Stomach (tissue), 9 donors: ENCODE data around the gene KLF15. TPM values are rescaled to one million over a fixed set of nuclear protein-coding genes. Genes with fewer than 3 reads are reported as not detected.

ENCODE experiments used
- DNase-seq, 2 donors: peaks; one replicate each; pipeline versions ENCODE4 v3.0.0 to v3.0.0-alpha.2; 2013 to 2019
- H3K27ac ChIP-seq, 5 donors: fragments of 200-600 bp in 4 of 5; sonication (generic) in 4 of 5; one replicate each; pipeline ENCODE4 v1.5.1; 2013 to 2019; ENCODE audit warnings: mild to moderate bottlenecking in 1 of 5, moderate library complexity in 1 of 5
- H3K27me3 ChIP-seq, 3 donors: fragments of 200-600 bp; sonication (generic); one replicate each; pipeline ENCODE4 v1.5.1; 2017 to 2019; ENCODE audit warnings: mixed run types in 1 of 3
- H3K36me3 ChIP-seq, 4 donors: fragments of 200-600 bp; sonication (generic); 1 replicate in 3 of 4; 2 replicates in 1 of 4; pipeline ENCODE4 v1.5.1; 2016 to 2019
- H3K4me1 ChIP-seq, 4 donors: fragments of 200-600 bp; sonication (generic); one replicate each; pipeline ENCODE4 v1.5.1; 2016 to 2019
- H3K4me3 ChIP-seq, 4 donors: fragments of 200-600 bp; sonication (generic) in 3 of 4; one replicate each; pipeline ENCODE4 v1.5.1; 2016 to 2019; ENCODE audit warnings: mild to moderate bottlenecking in 1 of 4
- H3K9me3 ChIP-seq, 4 donors: fragments of 200-600 bp; sonication (generic); one replicate each; pipeline ENCODE4 v1.5.1; 2016 to 2019
- EP300 ChIP-seq: sonication (generic); formaldehyde crosslinking; IDR thresholded peaks from one replicate; pipeline ENCODE4 v1.6.1; 2017; ENCODE audit warnings: antibody characterized with exemption
- POLR2A ChIP-seq, 4 donors: fragments of 450-650 bp; IDR thresholded peaks; one replicate each; pipeline ENCODE4 v1.6.1; 2016; ENCODE audit warnings: antibody characterized with exemption in 4 of 4, control low read depth in 2 of 4, mild to moderate bottlenecking in 1 of 4, moderate library complexity in 1 of 4
- POLR2AphosphoS5 ChIP-seq, 3 donors: sonication (generic); formaldehyde crosslinking; IDR thresholded peaks; one replicate each; pipeline ENCODE4 v1.6.1; 2016; ENCODE audit warnings: antibody characterized with exemption in 3 of 3
- WGBS, 5 donors: extraction: QIAGEN DNeasy Blood & Tissue Kit in 3 of 5; methylation state at CpG; one replicate each; pipeline versions ENCODE4 v1.1.5 to v1.1.7; 2013 to 2018; 5-methylcytosine and 5-hydroxymethylcytosine counted together
- intact Hi-C: fragments of 100-400 bp; cut with DNase I; formaldehyde crosslinking; loops from one replicate; pipeline ENCODE4 v1.15.1; 2023; ENCODE audit warnings: low total_unique reads
- polyA plus RNA-seq, 3 donors: library from polyadenylated mRNA; stranded (reverse); fragments of 200-250 nt; gene quantifications; one replicate each; pipeline ENCODE4 v1.2.3, GENCODE V29; 2013
- total RNA-seq, 5 donors: library from RNA; depleted of rRNA; stranded (reverse); fragments of >200 nt; gene quantifications; one replicate each; pipeline versions ENCODE4 v1.1.0 to v1.2.3, GENCODE V29; 2014 to 2016
- TF ChIP-seq, protein P1 (sequence below), 7 experiments: fragments of 450-650 bp in 4 of 7; fragments of 200-600 bp in 3 of 7; sonication (generic) in 3 of 7; IDR thresholded peaks; one replicate each; pipeline ENCODE4 v1.5.1; 2016 to 2019; ENCODE audit warnings: antibody characterized with exemption in 7 of 7, control low read depth in 2 of 7, mild to moderate bottlenecking in 1 of 7
- donor health status: healthy with polysubstance abuse.
- donor health status: Bipolar disorder and iron deficiency.
- donor health status: healthy.

KLF15 gene
- total and polyA plus RNA-seq, 8 donors = 4.6 to 82.9 (median 19.1) TPM

DNA sequence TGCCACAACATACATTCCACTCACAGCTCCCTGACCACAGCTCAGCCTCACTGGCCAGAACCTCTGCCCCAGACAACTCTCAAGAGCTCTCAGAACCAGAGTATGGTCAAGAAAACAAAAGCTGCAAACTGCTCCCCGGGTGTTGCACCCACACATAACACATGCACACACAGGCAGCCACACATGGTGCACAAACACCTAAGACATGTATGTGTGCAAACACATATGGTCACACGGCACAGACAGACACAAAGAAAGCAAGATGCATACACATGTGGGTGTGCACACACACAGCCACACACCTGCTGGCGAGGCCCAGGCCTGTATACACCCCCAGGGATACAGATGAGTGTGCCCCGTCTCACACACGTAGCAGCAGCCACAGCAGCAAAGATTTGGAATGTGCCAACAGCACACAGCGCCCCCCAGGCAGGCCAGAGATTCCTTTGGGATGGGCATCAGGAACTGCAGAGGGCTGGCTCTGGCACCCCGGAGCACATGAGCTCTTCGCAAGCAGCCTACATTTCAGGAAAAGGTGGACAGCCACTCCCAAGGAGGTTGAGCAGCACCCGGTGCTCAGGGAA is 6.6 kb downstream of the KLF15 start:
- Histone ChIP-seq H3K4me3 (no peak overlapping the region), H3K9me3 (no peaks in the 10 kb centered on the region), H3K4me1 (peaks cover 43 to 97% (median 71%) of the 10 kb centered on the region in 4 donors), H3K36me3 (peaks cover 26 to 77% (median 75%) of the 10 kb centered on the region in 4 donors), H3K27ac (no peak overlapping the region), H3K27me3 (peaks cover 0 to 5% (median 0%) of the 10 kb centered on the region in 3 donors)
- TF ChIP-seq, protein P1, sequence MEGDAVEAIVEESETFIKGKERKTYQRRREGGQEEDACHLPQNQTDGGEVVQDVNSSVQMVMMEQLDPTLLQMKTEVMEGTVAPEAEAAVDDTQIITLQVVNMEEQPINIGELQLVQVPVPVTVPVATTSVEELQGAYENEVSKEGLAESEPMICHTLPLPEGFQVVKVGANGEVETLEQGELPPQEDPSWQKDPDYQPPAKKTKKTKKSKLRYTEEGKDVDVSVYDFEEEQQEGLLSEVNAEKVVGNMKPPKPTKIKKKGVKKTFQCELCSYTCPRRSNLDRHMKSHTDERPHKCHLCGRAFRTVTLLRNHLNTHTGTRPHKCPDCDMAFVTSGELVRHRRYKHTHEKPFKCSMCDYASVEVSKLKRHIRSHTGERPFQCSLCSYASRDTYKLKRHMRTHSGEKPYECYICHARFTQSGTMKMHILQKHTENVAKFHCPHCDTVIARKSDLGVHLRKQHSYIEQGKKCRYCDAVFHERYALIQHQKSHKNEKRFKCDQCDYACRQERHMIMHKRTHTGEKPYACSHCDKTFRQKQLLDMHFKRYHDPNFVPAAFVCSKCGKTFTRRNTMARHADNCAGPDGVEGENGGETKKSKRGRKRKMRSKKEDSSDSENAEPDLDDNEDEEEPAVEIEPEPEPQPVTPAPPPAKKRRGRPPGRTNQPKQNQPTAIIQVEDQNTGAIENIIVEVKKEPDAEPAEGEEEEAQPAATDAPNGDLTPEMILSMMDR (IDR thresholded peaks at IDR 0.05) = no peak
- no peak for TF ChIP-seq POLR2AphosphoS5 (IDR thresholded peaks at IDR 0.05)
- no peak for TF ChIP-seq POLR2A (IDR thresholded peaks at IDR 0.05)
- no peak for TF ChIP-seq EP300
- DNase-seq = no peak
- 80 to 88% (median 84%) methylated on average over 9 of the region's 9 CpGs for WGBS, 5 donors
- intact Hi-C loops = no loop called here

GRCh38 chr3:126349611-126350501 is 7.4 kb downstream of the KLF15 start:
- peak in 1 of 2 donors; percentile 20 for DNase-seq
- intact Hi-C loops = no loop called here
- WGBS, 5 donors = 68 to 83% (median 74%) methylated on average over 7 to 15 of the region's 15 CpGs
- Histone ChIP-seq H3K4me1 (peaks cover 36 to 94% (median 63%) of the 10 kb centered on the region in 4 donors), H3K36me3 (peaks cover 28 to 84% (median 81%) of the 10 kb centered on the region in 4 donors), H3K27me3 (no peaks in the 10 kb centered on the region), H3K27ac (peak overlapping the region in 1 of 5 donors; percentile 56), H3K4me3 (no peak overlapping the region), H3K9me3 (no peaks in the 10 kb centered on the region)
- TF ChIP-seq POLR2AphosphoS5 (IDR thresholded peaks at IDR 0.05) (no peak), POLR2A (IDR thresholded peaks at IDR 0.05) (no peak), EP300 (no peak)
- TF ChIP-seq, protein P1 (IDR thresholded peaks at IDR 0.05) = no peak

DNA sequence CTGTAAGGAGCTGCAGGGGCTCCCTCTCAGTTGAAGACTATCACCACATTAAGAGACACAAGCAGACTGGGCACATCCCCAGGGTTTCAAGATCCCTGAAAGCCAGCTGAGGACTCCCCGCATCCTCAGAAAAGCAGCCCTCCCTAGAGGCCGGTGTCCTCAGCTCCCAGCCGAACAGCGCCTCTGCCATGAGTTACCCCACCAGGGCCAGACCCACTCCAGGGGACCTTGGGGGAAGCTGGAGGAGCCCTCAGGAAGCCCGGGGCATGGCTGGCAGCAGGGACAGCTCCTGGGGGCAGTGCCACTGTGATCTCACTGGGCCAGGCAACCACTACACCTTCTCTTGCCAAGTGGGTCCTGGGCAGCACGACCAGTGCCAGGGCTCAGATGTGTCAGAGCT is 8.1 kb downstream of the KLF15 start:
- peak in 1 of 2 donors; percentile 18 for DNase-seq
- H3K4me1 ChIP-seq = peaks cover 28 to 94% (median 57%) of the 10 kb centered on the region in 4 donors
- no peak for TF ChIP-seq POLR2AphosphoS5 (IDR thresholded peaks at IDR 0.05)
- TF ChIP-seq, protein P1 (IDR thresholded peaks at IDR 0.05) = no peak
- TF ChIP-seq EP300 = no peak
- TF ChIP-seq POLR2A (IDR thresholded peaks at IDR 0.05) = no peak
- no peaks in the 10 kb centered on the region for H3K9me3 ChIP-seq
- intact Hi-C loops = no loop called here
- H3K4me3 ChIP-seq = no peak overlapping the region
- no peaks in the 10 kb centered on the region for H3K27me3 ChIP-seq
- peaks cover 30 to 91% (median 88%) of the 10 kb centered on the region in 4 donors for H3K36me3 ChIP-seq
- peak overlapping the region in 2 of 5 donors; percentile 42 to 56 for H3K27ac ChIP-seq
- WGBS, 5 donors = 80 to 100% (median 95%) methylated on average over 2 to 6 of the region's 6 CpGs

- H3K9me3 ChIP-seq = no peaks in the 10 kb centered on the region
- DNase-seq = no peak
- TF ChIP-seq, protein P1 (IDR thresholded peaks at IDR 0.05) = no peak
- TF ChIP-seq POLR2AphosphoS5 (IDR thresholded peaks at IDR 0.05) = no peak
- no peak for TF ChIP-seq POLR2A (IDR thresholded peaks at IDR 0.05)
- no peak for TF ChIP-seq EP300
- no peaks in the 10 kb centered on the region for H3K27me3 ChIP-seq
- 82 to 93% (median 88%) methylated on average over 11 to 12 of the region's 12 CpGs for WGBS, 5 donors
- intact Hi-C loops = no loop called here
- peaks cover 24 to 94% (median 55%) of the 10 kb centered on the region in 4 donors for H3K4me1 ChIP-seq
- H3K36me3 ChIP-seq = peaks cover 30 to 97% (median 91%) of the 10 kb centered on the region in 4 donors
- no peak overlapping the region for H3K4me3 ChIP-seq
- H3K27ac ChIP-seq = peak overlapping the region in 2 of 5 donors; percentile 42 to 56
These were observed 8.8 kb downstream of the KLF15 start for GRCh38 chr3:126348308-126348920.
